T-helper 17 cell (primary cell): ENCODE measurements around the gene HYAL1. TPM values are rescaled to one million over a fixed set of nuclear protein-coding genes. Genes with fewer than 3 reads are reported as not detected.
"Not testable (repeated sequence)": the region's sequence is repeated elsewhere in the genome, so short reads cannot be mapped to it uniquely, and the experiment has no call there.

Experiments
- ATAC-seq: fragments of 150-1000 bp; cut with Tn5 transposase; 2 replicates; pipeline ENCODE4 v1.10.0; 2021; ENCODE audit warnings: mild to moderate bottlenecking, moderate library complexity
- DNase-seq, 3 donors: peaks; one replicate each; pipeline versions ENCODE4 v3.0.0 to v3.0.0-alpha.2; 2020 to 2021
- H3K9me3 ChIP-seq: one replicate; pipeline ENCODE4 v1.7.0; 2013; ENCODE audit warnings: low read length, mild to moderate bottlenecking; ENCODE audit not compliant: control insufficient read depth, poor library complexity, severe bottlenecking
- H3K27ac Mint-ChIP-seq: one replicate; pipeline ENCODE4 v1.8.0; 2022; ENCODE audit warnings: mild to moderate bottlenecking, moderate library complexity, mixed read lengths
- H3K27me3 Mint-ChIP-seq: one replicate; pipeline ENCODE4 v1.8.0; 2022; ENCODE audit warnings: mixed read lengths
- H3K36me3 Mint-ChIP-seq: one replicate; pipeline ENCODE4 v1.8.0; 2022; ENCODE audit warnings: low read depth, mixed read lengths
- H3K4me1 Mint-ChIP-seq: one replicate; pipeline ENCODE4 v1.8.0; 2022; ENCODE audit warnings: mild to moderate bottlenecking, mixed read lengths
- H3K4me3 Mint-ChIP-seq: one replicate; pipeline ENCODE4 v1.8.0; 2022; ENCODE audit warnings: mild to moderate bottlenecking, moderate library complexity, mixed read lengths
- total RNA-seq, 4 donors: library from RNA in 2 of 4; stranded (reverse) in 2 of 4; gene quantifications; one replicate each; pipeline ENCODE4 v1.2.3 and lab custom pipeline; 2022 to 2026

HYAL1 gene
- total RNA-seq, 2 donors from 2014 or later: 0.44 TPM; not detected in 1

DNA sequence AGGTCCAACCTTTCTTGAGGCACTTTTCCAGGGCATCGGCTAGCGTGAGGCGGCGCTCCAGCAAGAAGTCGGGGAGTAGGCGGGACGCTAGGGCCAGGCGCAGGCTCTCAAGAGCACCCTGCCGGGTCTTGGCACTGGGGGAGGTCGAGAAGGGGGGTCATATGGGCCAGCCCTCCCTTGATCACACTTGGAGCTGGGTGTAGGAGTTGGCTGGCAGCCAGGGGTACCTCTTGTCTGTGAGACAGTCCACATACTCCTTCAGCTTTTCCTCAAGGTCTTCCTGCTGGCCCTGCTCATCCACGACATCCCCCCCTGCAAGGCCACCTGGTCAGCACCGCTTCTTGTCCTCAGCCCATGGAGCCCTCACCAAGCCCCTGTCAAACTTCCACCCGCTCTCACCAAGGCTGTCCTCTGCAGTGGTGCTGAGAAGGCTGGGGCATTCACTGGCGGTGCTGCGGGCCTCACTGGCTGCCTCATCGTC, 13.2 kb downstream of the HYAL1 start:
- H3K9me3 ChIP-seq: no peaks in the 10 kb centered on the region
- DNase-seq (no peak), ATAC-seq (no peak)
- Mint-ChIP-seq H3K27ac (no peak overlapping the region), H3K36me3 (no peaks in the 10 kb centered on the region), H3K4me1 (peaks cover 14% of the 10 kb centered on the region), H3K27me3 (no peaks in the 10 kb centered on the region), H3K4me3 (no peak overlapping the region)

DNA sequence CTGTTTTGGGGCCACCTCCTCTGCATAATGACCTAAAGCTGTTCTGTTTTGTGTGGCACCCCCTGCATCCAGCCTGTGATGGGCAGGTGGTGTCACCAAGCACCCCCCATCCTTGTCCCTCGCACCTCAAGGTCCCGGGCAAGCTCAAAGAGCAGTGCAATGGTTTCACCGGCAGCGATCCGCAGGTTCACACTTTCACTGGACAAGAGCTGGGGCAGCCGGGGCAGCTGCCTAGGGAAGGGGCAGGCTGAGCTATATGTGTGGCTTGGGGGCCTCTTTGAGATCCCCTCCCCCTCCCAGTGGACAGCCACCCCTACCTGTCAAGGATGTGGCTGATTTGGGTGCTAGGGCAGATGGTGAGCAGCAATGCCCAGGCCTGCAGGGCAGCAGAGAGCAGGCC, 14.2 kb downstream of the HYAL1 start:
- DNase-seq: no peak

DNA sequence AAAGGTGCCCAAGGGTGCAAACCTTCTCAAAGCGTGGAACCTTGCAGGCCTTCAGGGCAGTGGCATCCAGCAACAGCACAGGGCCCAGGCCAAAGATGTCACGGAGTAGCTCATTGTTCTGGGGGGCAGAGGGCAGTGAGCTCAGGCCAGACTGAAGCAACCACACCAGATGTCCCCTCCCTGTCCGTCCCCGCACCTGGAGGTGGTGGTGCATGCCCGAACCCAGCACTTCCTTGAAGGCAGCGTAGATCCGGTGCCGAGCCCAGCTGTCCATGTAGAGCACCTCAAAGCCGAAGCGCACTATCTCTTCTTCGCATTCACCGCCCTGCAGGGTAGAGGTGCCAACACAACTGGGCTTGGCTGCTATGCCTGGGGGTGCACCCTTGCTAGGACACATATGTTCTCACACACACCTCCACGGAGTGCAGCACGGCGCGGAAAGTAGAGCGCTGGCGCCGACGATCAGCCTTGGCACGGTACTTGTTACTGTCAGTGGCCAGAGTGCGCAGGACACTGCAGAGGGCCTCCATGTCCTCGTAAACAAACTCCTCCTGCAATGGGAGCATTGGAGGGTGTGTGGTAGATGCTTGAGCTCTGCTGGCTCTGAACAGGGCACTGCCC, 14.9 kb downstream of the HYAL1 start:
- H3K27me3 Mint-ChIP-seq: no peaks in the 10 kb centered on the region
- H3K4me3 Mint-ChIP-seq: no peak overlapping the region
- H3K9me3 ChIP-seq: no peaks in the 10 kb centered on the region
- peaks cover 14% of the 10 kb centered on the region for H3K4me1 Mint-ChIP-seq
- ATAC-seq: no peak
- no peak for DNase-seq
- H3K36me3 Mint-ChIP-seq: no peaks in the 10 kb centered on the region
- no peak overlapping the region for H3K27ac Mint-ChIP-seq

More for the DNA sequence above, 14.2 kb downstream of the HYAL1 start:
- H3K9me3 ChIP-seq: no peaks in the 10 kb centered on the region
- Mint-ChIP-seq H3K27ac (no peak overlapping the region), H3K4me1 (peaks cover 14% of the 10 kb centered on the region), H3K4me3 (no peak overlapping the region), H3K36me3 (no peaks in the 10 kb centered on the region), H3K27me3 (no peaks in the 10 kb centered on the region)
- ATAC-seq: no peak

DNA sequence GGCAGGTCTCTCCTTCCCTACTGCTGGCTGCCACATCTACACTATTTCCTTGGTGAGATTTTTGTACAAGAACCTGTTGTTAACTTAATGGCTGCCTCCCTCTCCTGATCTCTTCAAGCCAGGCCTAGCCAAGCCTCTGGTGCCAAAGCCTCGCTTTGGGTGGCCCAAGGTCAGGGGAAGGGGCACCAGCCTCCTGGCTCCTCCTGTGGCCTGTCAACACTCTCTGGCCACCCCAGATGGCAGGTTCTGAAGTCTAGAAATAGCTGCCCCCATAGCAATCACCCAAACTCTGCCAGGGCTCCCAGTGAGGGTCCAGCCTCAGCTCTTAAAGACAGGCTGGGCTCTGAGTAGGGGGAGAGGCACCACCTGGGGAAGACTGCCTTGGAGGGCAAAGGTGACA, 16.1 kb downstream of the HYAL1 start:
- H3K9me3 ChIP-seq: no peaks in the 10 kb centered on the region
- Mint-ChIP-seq H3K27me3 (no peaks in the 10 kb centered on the region), H3K4me1 (peaks cover 7% of the 10 kb centered on the region), H3K4me3 (no peak overlapping the region), H3K36me3 (no peaks in the 10 kb centered on the region), H3K27ac (no peak overlapping the region)
- no peak for DNase-seq
- ATAC-seq: no peak

DNA sequence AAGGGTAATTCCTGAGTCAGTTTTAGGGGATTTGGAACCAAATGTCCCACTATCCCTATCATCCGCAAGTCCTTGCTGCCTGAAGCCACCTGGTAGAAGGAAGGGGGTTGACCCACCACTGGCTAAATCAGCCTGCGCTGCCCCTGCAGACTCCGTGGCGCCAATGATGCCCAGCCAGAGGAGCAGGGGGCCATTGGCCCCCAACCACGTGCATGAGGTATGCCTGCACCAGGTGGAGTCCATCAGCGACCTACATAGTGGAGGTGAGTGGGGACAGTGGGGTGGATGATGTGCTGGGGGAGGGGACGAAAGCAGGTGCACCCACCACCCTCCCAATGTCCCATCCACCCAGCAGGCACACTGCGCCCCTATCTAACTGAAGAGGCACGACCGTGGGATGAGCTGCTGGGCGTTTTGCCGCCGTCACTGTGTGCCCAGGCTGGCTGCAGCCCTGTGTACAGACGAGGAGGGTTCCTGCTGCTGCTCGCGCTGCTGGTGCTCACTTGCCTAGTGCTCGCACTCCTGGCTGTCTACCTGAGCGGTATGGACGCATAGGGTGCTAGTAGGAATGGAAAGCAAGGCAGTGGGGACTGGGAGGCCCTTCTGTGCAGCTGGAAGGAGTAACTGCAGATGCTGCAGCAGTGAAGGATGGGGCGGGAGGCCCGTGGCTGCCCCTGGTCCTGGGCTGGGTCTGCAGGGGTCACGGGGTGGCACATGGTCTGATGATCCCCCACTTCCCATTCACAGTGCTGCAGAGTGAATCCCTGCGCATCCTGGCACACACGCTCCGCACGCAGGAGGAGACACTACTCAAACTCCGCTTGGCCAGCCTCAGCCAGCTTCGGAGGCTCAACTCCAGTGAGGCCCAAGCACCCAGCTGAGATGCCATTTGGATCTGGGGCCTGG, 16.8 kb downstream of the HYAL1 start:
- H3K27ac Mint-ChIP-seq: no peak overlapping the region
- no peaks in the 10 kb centered on the region for H3K27me3 Mint-ChIP-seq
- no peaks in the 10 kb centered on the region for H3K9me3 ChIP-seq
- DNase-seq (no peak), ATAC-seq (no peak)
- no peak overlapping the region for H3K4me3 Mint-ChIP-seq
- no peaks in the 10 kb centered on the region for H3K36me3 Mint-ChIP-seq
- peaks cover 7% of the 10 kb centered on the region for H3K4me1 Mint-ChIP-seq

DNA sequence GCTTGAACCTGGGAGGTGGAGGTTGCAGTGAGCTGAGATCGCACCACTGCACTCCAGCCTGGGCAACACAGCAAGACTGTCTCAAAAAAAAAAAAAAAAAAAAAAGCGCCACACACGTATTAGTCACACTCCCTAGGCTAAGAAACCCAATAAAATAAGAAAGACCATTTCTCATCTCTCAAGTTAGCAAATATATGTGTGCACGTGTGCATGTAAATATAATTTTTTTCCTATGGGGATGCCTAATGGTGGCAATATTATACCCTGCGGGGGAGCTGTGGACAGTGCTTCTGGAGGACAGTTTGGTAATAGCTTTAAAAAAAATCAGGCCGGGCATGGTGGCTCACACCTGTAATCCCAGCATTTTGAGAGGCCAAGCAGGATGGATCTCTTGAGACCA, 19.3 kb downstream of the HYAL1 start:
- H3K9me3 ChIP-seq: not testable (repeated sequence)

DNA sequence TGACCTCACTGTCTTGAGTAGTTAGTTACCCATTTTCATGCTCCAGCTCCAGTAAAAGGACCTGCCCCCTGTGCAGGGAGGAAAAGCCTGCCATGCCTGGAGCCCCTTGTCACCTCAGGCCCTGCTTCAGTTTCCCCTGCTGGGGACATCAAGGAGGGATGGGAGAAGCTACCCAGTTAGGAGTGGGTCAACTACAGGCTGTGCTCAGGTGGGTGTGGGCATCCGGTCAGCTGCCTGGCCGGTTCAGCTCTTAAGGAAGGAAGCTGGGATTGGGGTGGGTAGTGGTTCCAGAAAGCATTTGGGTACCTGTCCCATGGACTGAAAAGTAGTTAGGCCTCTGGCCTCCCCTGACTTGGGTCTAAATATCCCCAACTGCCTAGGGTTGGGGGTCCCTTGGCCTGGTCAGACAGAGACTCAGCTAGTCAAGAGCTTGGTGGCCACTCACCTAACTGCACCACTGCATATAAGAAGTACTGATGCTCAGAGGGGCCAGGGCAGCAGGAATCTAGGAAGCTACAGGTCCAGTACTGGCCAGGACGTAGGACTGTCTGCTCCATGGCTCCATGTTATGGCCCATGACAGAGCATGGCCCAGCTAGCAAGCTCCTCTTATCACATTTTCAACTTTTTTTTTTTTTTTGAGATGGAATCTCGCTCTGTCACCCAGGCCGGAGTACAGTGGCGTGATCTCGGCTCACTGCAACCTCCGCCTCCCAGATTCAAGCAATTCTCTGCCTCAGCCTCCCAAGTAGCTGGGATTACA, 23.9 kb downstream of the HYAL1 start:
- H3K27ac Mint-ChIP-seq: no peak overlapping the region
- H3K4me1 Mint-ChIP-seq: peaks cover 10% of the 10 kb centered on the region
- H3K4me3 Mint-ChIP-seq: no peak overlapping the region
- DNase-seq (no peak), ATAC-seq (no peak)
- H3K9me3 ChIP-seq: no peaks in the 10 kb centered on the region
- H3K36me3 Mint-ChIP-seq: peaks cover 2% of the 10 kb centered on the region
- H3K27me3 Mint-ChIP-seq: peaks cover 19% of the 10 kb centered on the region

More for the DNA sequence above, 19.3 kb downstream of the HYAL1 start:
- not testable (repeated sequence) for H3K4me3 Mint-ChIP-seq, H3K27ac Mint-ChIP-seq, DNase-seq, H3K27me3 Mint-ChIP-seq, ATAC-seq, H3K36me3 Mint-ChIP-seq, H3K4me1 Mint-ChIP-seq

DNA sequence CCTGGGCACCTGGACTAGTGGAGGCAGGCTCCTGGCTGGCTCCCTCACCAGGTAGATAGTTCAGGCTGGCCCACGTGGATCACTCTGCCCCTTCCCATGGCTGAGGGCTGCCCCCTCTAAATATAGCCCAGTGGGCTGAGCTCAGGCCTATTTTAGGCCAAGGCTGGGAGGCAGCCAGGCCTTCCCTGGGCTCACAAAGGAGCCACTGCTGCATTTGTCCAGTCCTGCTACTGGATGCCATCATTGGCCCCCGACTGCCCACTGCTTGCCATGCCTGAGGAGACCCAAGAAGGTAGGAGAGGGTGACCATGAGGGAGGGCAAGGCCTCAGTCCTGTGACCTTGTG, 24.5 kb downstream of the HYAL1 start, which contains the start of gene LSMEM2:
Gene LSMEM2, plus strand, starts transcription at position 208 of the 345 bp plus-strand sequence. Its CDS starts 27 bp downstream, at position 235.
- no peak within 1 kb of the TSS for H3K4me3 Mint-ChIP-seq
- H3K27me3 Mint-ChIP-seq: peaks cover 25% of the 10 kb centered on the region
- H3K27ac Mint-ChIP-seq: no peak within 1 kb of the TSS
- ATAC-seq (no peak), DNase-seq (no peak)
- peaks cover 5% of the 10 kb centered on the region for H3K36me3 Mint-ChIP-seq
- H3K9me3 ChIP-seq: no peaks in the 10 kb centered on the region
- H3K4me1 Mint-ChIP-seq: peaks cover 14% of the 10 kb centered on the region

DNA sequence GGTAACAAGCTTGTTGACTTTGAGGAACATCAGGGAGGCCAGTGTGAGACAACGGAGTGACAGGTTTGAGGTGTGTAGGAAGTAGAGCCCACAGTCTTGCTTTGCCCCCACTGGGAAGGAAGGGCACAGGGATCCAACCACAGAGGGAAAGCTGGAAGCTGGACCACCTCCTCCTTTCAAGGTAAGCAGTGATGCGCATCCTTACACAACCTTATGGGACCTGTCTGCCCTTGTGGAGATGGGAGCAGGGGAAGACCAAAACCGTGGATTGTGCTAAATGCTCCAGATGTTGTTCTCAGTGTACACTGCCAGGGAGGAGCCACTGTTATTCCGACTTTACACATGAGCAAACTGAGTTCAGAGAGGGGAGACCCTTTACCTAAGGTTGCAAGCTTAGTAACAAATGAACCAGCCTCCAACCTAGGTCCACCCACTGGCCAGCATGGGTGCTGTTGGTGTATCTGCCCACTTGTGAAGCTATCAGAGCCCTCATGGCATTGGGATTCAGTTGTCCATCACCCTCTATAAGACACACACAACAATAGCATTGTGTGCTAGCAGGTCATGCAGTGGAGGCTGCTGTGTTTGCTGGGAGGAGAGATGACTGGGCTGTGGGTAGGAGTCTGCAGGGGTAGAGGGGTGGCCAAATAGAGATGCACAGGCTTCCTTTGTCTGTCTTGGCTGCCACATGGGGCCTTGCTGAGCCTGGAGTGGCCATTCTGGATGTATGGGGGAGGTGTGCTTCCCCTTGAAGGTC, 25.1 kb downstream of the HYAL1 start:
- Mint-ChIP-seq H3K27ac (no peak overlapping the region), H3K4me3 (no peak overlapping the region), H3K36me3 (peaks cover 5% of the 10 kb centered on the region), H3K27me3 (peaks cover 25% of the 10 kb centered on the region), H3K4me1 (peaks cover 14% of the 10 kb centered on the region)
- DNase-seq (no peak), ATAC-seq (no peak)
- no peaks in the 10 kb centered on the region for H3K9me3 ChIP-seq

DNA sequence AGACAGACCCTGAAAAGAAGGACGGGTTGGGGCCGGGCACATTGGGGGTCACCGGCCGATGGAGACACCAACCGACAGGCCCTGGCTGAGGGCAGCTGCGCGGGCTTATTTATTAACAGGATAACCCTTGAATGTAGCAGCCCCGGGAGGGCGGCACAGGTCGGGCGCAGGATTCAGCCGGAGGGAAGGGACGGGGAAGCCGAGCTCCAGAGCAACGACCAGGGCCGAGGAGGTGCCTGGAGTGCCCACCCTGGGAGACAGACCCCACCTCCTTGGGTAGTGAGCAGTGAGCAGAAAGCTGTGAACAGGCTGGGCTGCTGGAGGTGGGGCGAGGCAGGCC, 26.6 kb downstream of the HYAL1 start:
- H3K9me3 ChIP-seq: no peaks in the 10 kb centered on the region
- Mint-ChIP-seq H3K4me3 (no peak overlapping the region), H3K36me3 (peaks cover 8% of the 10 kb centered on the region), H3K27ac (peak overlapping the region; percentile 49), H3K27me3 (peaks cover 30% of the 10 kb centered on the region), H3K4me1 (peaks cover 19% of the 10 kb centered on the region)
- no peak for ATAC-seq
- DNase-seq: no peak

DNA sequence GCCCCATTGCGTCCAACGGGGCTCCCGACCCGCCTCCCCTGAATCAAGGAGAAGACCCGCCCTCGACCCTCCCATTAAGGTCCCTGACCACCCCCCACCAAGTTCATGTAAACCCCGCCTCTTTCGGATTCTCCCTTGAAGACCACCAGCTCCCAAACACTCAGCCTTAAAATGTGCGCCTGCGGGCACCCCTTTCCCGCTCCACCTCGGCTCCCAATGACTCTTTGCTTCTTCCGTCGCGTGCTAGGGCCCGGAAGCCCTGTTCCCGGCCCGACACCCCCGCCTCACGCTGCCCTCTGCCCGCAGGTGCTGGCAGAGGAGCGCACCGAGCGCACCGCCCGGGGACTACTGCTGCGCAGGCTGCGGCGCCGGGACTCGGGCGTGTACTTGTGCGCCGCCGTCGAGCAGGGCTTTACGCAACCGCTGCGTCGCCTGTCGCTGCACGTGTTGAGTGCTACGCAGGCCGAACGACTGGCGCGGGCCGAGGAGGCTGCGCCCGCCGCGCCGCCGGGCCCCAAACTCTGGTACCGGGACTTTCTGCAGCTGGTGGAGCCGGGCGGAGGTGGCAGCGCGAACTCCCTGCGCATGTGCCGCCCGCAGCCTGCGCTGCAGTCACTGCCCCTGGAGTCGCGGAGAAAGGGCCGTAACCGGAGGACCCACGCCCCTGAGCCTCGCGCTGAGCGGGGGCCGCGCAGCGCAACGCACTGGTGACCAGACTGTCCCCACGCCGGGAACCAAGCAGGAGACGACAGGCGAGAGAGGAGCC, 27.2 kb downstream of the HYAL1 start:
- peak; percentile 47 for ATAC-seq
- H3K27ac Mint-ChIP-seq: peak overlapping the region; percentile 49
- H3K4me3 Mint-ChIP-seq: peak overlapping the region; percentile 78

More for the DNA sequence above, 27.2 kb downstream of the HYAL1 start:
- DNase-seq: no peak
- Mint-ChIP-seq H3K27me3 (peaks cover 30% of the 10 kb centered on the region), H3K36me3 (peaks cover 8% of the 10 kb centered on the region), H3K4me1 (peaks cover 21% of the 10 kb centered on the region)
- no peaks in the 10 kb centered on the region for H3K9me3 ChIP-seq
